ENCODE data around the gene SLC25A28.

Gene SLC25A28

DNA sequence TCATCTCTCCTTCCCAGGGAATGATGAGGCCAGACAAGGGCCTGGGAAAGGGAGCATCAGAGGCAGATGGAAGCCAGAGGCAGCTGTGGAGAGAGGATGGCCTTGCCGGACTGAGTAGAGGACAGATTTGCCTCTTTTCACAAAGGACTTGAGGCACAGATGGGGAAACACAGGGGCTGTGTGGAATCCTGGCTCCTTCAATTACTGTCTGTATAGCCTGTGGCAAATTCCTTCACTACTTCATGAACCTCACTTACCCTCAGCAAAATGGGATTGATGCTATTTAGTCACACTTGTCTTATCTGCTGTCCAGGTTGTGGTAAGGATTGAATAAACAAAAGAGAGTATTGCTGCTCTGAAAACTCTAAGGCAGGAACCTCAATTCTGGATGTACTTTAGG, 40.3 kb downstream of the SLC25A28 start:
- peaks cover 12% of the 10 kb centered on the region for H3K4me1 ChIP-seq (ENCODE audit: control insufficient read depth, insufficient read depth, low read length)
- no peaks in the 10 kb centered on the region for H3K9me3 ChIP-seq (ENCODE audit: control insufficient read depth, insufficient read depth, low read depth, low read length)
- H3K9ac ChIP-seq (ENCODE audit: low read length): no peak overlapping the region
- no peak overlapping the region for H3K27ac ChIP-seq (ENCODE audit: low read depth, low read length)
- H3K36me3 ChIP-seq (ENCODE audit: control insufficient read depth, insufficient read depth, low read length): no peaks in the 10 kb centered on the region
- no peak overlapping the region for H3K4me3 ChIP-seq (ENCODE audit: low read depth, low read length)
- H3K27me3 ChIP-seq (ENCODE audit: control insufficient read depth, insufficient read depth, low read length): 0 out of 2 replicates have a peak, but pooled peaks cover 5% of the 10 kb centered on the region

DNA sequence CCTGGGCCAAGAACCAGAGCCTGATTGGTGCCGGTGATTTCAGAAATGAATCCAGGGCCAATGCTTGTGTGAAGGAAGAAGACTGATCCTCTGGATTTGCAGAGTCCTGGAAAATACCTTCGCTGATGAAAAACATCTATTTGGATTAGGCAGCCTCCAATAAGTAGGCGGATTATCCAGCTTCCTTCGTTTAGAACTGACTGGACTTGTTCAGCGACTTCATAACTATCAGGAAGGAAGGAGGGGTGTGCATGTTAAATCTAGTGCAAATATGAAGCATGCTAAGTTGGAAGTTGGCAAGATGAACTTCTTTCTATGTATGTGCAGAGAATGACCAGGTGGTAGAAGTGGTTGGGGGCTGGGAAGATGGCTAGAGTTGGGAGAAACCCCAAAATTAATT, 46.4 kb downstream of the SLC25A28 start:
- H3K9me3 ChIP-seq (ENCODE audit: control insufficient read depth, insufficient read depth, low read depth, low read length): no peaks in the 10 kb centered on the region
- H3K9ac ChIP-seq (ENCODE audit: low read length): no peak overlapping the region
- H3K4me3 ChIP-seq (ENCODE audit: low read depth, low read length): no peak overlapping the region
- H3K4me1 ChIP-seq (ENCODE audit: control insufficient read depth, insufficient read depth, low read length): peaks cover 5% of the 10 kb centered on the region
- H3K27me3 ChIP-seq (ENCODE audit: control insufficient read depth, insufficient read depth, low read length): 0 out of 2 replicates have a peak, but pooled peaks cover 3% of the 10 kb centered on the region
- no peak overlapping the region for H3K27ac ChIP-seq (ENCODE audit: low read depth, low read length)
- H3K36me3 ChIP-seq (ENCODE audit: control insufficient read depth, insufficient read depth, low read length): no peaks in the 10 kb centered on the region

DNA sequence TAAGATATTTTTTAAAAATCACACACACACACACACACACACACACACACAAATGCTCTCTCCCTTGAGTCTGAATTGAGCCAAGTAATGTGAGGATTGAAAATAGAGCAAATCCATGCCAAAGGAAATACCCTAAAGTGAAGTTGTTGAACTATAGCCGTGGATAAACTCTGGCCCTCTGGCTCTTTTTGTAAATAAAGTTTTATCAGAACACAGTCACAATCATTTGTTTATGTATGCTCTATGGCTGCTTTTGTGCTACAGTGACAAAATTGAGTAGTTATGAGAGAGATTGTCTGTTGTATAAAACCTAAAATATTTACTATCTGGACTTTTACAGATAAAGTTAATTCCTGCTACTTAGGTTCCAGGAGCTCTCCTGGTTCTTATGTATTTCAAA, 48.4 kb downstream of the SLC25A28 start:
- no peak overlapping the region for H3K27ac ChIP-seq (ENCODE audit: low read depth, low read length)
- no peak overlapping the region for H3K9ac ChIP-seq (ENCODE audit: low read length)
- no peak overlapping the region for H3K4me3 ChIP-seq (ENCODE audit: low read depth, low read length)
- H3K9me3 ChIP-seq (ENCODE audit: control insufficient read depth, insufficient read depth, low read depth, low read length): no peaks in the 10 kb centered on the region
- H3K36me3 ChIP-seq (ENCODE audit: control insufficient read depth, insufficient read depth, low read length): no peaks in the 10 kb centered on the region
- no peaks in the 10 kb centered on the region for H3K27me3 ChIP-seq (ENCODE audit: control insufficient read depth, insufficient read depth, low read length)
- H3K4me1 ChIP-seq (ENCODE audit: control insufficient read depth, insufficient read depth, low read length): peaks cover 5% of the 10 kb centered on the region

DNA sequence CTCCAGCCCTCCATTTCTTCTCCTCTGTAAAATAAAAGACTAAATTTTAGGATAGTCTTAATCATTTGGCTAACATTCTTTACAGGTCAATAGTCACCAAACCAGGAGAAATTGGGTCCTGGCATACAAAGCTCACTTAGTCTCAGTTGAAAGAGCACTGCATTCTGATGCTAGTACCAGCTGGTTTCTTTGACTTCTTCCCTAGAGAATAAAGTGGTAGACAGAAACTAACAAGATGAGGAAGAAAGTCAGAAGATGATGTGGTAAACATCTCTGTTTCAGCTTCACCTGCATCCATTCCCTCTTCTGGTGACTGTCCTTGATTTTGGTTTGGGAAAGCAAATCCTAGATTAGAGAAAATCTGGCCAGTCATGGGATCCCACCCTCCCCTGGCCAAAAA, 50.3 kb downstream of the SLC25A28 start:
- Histone ChIP-seq H3K4me3 (ENCODE audit: low read depth, low read length) (no peak overlapping the region), H3K4me1 (ENCODE audit: control insufficient read depth, insufficient read depth, low read length) (peaks cover 5% of the 10 kb centered on the region), H3K9ac (ENCODE audit: low read length) (no peak overlapping the region), H3K27ac (ENCODE audit: low read depth, low read length) (no peak overlapping the region), H3K36me3 (ENCODE audit: control insufficient read depth, insufficient read depth, low read length) (no peaks in the 10 kb centered on the region), H3K27me3 (ENCODE audit: control insufficient read depth, insufficient read depth, low read length) (no peaks in the 10 kb centered on the region), H3K9me3 (ENCODE audit: control insufficient read depth, insufficient read depth, low read depth, low read length) (no peaks in the 10 kb centered on the region)

DNA sequence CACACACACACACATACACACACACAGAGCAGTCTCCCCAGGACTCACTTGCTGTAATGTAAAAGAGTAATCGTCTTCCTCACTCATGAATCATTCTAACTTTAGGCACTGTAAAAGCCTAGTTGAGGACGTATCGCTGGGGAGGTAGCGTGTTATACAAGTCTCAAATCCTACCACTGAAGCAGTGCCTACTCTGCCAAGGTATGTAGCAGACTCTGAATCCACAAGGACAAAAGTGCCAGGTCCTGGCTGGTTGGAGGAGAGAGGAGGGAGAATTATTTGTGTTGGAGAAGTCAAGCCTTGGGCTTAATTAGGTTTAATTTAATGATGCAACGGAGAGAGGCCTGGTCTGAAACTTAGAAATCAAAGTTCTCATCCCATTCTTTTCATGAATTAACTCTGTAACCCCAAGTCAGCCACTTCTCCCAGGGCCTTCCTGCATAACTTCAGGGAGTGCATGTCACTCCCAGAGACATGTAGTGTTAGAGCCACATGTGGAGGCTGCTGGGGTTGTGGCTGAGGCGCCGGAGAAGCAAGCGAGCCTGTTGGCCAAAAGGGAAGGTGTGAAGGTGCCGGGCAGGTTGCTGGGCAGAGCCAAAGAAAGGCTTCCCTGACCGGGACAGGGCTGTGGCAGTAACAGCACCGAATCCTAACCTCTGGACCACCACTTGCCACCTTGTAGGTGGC, 50.8 kb downstream of the SLC25A28 start:
- H3K9me3 ChIP-seq (ENCODE audit: control insufficient read depth, insufficient read depth, low read depth, low read length): no peaks in the 10 kb centered on the region
- H3K36me3 ChIP-seq (ENCODE audit: control insufficient read depth, insufficient read depth, low read length): no peaks in the 10 kb centered on the region
- H3K4me1 ChIP-seq (ENCODE audit: control insufficient read depth, insufficient read depth, low read length): peaks cover 5% of the 10 kb centered on the region
- H3K9ac ChIP-seq (ENCODE audit: low read length): no peak overlapping the region
- no peaks in the 10 kb centered on the region for H3K27me3 ChIP-seq (ENCODE audit: control insufficient read depth, insufficient read depth, low read length)
- no peak overlapping the region for H3K4me3 ChIP-seq (ENCODE audit: low read depth, low read length)
- H3K27ac ChIP-seq (ENCODE audit: low read depth, low read length): no peak overlapping the region

DNA sequence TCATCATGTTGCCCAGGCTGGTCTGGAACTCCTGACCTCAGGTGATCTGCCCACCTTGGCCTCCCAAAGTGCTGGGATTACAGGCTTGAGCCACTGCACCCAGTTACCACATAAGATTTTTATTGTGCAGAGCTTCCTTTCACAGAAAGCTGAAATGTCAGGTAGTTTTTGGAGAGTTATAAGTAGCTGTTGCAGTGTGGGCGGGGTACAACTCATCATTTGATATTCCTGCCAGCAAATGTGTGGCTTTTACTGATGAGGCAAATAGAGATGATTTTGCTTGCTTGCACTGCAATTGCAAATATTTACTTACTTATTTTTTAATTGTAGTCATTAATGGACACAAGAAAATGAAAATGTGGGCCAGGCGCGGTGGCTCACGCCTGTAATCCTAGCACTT, 55.1 kb downstream of the SLC25A28 start:
- H3K36me3 ChIP-seq (ENCODE audit: control insufficient read depth, insufficient read depth, low read length): no peaks in the 10 kb centered on the region
- H3K4me3 ChIP-seq (ENCODE audit: low read depth, low read length): no peak overlapping the region
- no peaks in the 10 kb centered on the region for H3K9me3 ChIP-seq (ENCODE audit: control insufficient read depth, insufficient read depth, low read depth, low read length)
- H3K27ac ChIP-seq (ENCODE audit: low read depth, low read length): no peak overlapping the region
- H3K27me3 ChIP-seq (ENCODE audit: control insufficient read depth, insufficient read depth, low read length): no peaks in the 10 kb centered on the region
- peaks cover 5% of the 10 kb centered on the region for H3K4me1 ChIP-seq (ENCODE audit: control insufficient read depth, insufficient read depth, low read length)
- H3K9ac ChIP-seq (ENCODE audit: low read length): no peak overlapping the region

DNA sequence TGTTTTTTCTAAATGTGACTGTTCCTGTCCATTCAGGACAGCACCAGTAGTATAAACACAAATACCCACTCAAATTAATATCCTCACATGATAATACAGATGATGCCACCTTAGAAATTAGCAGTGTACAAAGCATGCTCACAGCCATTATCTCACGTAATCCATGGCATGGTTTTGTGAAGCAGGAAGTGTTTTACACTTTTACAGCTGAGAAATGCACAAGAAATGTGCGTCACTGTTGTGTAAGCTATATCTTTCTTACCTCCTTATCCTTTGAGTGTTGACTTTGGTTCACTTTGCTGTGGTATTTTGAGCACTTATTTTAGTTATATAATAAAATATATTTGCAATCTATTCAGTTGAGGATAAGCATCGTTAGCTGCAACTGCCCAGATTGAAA, 55.9 kb downstream of the SLC25A28 start:
- H3K36me3 ChIP-seq (ENCODE audit: control insufficient read depth, insufficient read depth, low read length): no peaks in the 10 kb centered on the region
- H3K4me1 ChIP-seq (ENCODE audit: control insufficient read depth, insufficient read depth, low read length): peaks cover 4% of the 10 kb centered on the region
- no peaks in the 10 kb centered on the region for H3K9me3 ChIP-seq (ENCODE audit: control insufficient read depth, insufficient read depth, low read depth, low read length)
- H3K27me3 ChIP-seq (ENCODE audit: control insufficient read depth, insufficient read depth, low read length): no peaks in the 10 kb centered on the region
- H3K4me3 ChIP-seq (ENCODE audit: low read depth, low read length): no peak overlapping the region
- no peak overlapping the region for H3K27ac ChIP-seq (ENCODE audit: low read depth, low read length)
- no peak overlapping the region for H3K9ac ChIP-seq (ENCODE audit: low read length)

DNA sequence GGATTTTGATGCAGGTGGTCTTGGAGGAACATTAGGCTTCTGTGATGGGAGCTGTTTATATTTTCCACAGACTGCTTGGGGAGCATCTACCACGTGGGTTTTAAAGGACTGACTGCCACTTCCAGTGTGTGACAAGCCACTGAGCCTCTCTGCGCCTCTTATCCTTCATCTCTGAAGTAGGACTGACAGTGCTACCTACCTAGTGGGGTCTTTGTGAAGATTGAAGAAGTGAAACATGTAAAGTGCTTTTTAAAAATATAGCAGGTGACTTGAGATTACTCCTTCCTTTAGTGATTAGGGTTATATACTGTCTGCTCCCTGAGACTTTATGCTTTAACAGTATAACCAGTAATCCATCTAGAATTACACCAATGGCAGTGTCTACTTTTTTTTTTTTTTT, 57.6 kb downstream of the SLC25A28 start:
- H3K27me3 ChIP-seq (ENCODE audit: control insufficient read depth, insufficient read depth, low read length): no peaks in the 10 kb centered on the region
- no peak overlapping the region for H3K9ac ChIP-seq (ENCODE audit: low read length)
- H3K27ac ChIP-seq (ENCODE audit: low read depth, low read length): no peak overlapping the region
- no peaks in the 10 kb centered on the region for H3K9me3 ChIP-seq (ENCODE audit: control insufficient read depth, insufficient read depth, low read depth, low read length)
- H3K4me3 ChIP-seq (ENCODE audit: low read depth, low read length): no peak overlapping the region
- no peaks in the 10 kb centered on the region for H3K4me1 ChIP-seq (ENCODE audit: control insufficient read depth, insufficient read depth, low read length)
- H3K36me3 ChIP-seq (ENCODE audit: control insufficient read depth, insufficient read depth, low read length): no peaks in the 10 kb centered on the region

Data from HUES6 (cell line).